HG03280 (cell line): ENCODE data around the gene TDRD5.

ENCODE experiments used
- ATAC-seq: cut with Tn5 transposase; IDR thresholded peaks from one replicate; pipeline ENCODE4 v1.9.1; 2021; ENCODE audit warnings: mild to moderate bottlenecking, moderate library complexity; ENCODE audit not compliant: unreplicated experiment

Gene TDRD5, protein sequence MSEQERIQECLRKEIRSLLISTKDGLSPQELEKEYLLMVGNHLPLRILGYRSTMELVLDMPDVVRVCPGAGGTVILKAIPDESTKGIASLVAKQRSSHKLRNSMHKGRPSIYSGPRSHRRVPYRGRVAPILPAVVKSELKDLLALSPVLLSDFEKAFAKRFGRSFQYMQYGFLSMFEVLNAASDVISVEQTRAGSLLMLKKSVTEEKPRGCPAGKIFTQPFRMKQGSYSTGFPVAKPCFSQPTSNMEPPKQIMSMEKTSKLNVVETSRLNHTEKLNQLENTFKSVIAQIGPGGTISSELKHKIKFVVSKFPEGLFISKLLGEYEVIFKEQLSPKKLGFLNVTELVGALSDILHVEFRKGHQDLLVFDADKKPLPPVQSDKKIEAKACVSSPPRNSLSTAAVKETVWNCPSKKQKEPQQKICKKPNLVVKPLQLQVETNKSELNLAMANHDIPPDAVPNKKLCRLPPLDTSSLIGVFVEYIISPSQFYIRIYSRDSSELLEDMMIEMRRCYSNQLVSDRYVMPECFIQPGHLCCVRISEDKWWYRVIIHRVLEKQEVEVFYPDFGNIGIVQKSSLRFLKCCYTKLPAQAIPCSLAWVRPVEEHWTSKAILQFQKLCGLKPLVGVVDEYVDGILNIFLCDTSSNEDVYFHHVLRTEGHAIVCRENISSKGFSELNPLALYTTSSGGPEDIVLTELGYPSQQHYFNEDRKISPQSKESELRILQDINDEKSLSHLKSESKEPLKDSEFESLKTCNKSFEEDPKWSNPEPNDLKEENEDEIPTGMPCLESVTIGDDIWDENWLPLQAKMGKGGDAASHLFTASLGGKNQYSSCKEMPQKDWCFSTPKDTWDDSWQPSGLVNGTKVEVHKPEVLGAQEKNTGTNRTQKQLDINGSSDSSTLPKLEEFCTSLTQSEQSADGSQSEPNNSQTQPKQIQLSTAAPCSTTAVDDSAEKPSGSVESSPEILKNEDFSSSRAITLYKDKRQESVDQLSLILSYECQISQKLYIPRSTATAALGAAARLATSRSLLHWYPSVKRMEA

DNA sequence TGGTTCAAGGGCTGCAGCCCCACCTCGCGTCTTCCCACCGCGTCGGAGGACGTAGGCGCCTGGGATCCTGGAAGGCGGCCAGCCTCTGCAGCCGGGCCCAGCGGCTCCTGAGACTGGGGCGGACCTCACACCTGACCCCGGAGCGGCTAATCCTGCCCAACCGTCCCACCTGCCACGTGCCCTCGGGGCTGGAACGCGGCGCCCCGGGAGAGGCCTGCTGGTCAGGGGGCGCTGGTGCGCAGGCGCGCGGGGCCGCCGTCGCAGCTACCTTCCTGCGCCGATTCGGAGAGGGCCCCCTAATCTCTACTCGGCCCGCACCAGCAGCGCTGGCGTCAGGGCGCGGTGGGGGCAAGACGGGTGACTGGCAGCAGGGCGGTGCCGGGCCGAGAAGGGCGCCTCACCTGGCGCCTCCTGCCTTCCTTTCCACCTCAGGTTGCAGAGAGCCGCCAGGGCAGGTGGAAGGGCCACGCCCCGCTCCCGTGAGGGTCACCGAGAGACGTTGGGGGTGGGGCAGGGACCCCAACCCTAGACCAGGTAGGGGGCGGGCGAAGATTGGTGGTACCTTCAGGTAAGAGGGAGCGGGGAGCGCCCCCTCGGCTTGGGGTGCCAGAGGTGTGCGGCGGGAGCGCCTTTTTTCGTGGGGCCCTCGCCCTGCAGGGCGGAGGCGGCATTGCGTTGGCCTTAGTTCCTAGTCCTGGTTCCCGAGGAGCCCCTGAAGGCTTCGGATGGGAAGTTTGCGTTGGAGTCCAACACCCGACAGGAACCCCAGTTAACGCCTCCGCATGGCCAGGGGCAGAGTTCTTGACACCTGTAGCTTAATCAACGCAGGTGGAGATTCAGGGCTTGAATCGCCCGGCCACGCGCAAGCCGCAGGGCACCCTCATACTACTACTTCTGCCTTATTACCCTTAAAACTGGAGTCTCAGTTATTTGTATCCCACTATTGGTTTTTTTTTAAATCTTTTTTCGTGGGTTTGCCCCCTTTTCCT is at the start of gene TDRD5:
Gene TDRD5, plus strand, starts transcription at position 241 of the 989 bp plus-strand sequence. CDS start 784 bp downstream, outside the sequence.
- no peak for ATAC-seq

DNA sequence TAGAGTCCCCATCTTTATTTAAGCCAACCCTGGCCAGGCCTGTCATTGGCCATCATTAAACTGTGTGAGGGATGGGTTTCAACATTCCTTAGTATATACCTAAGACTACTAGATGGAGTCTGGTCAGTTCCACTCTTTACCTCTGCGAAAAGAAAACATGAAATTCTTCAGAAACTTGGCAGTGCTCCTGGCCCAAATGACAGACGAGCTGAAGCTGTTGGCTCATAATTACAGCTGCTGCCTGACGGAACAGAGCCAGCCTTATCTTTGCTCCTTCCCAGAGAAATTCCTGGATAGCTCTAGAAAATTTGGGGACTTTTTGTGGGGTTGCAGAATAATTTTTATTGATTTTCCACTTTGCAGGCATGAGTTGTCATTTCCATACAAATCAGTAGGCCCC is 46.3 kb upstream of the TDRD5 start:
- no peak for ATAC-seq

DNA sequence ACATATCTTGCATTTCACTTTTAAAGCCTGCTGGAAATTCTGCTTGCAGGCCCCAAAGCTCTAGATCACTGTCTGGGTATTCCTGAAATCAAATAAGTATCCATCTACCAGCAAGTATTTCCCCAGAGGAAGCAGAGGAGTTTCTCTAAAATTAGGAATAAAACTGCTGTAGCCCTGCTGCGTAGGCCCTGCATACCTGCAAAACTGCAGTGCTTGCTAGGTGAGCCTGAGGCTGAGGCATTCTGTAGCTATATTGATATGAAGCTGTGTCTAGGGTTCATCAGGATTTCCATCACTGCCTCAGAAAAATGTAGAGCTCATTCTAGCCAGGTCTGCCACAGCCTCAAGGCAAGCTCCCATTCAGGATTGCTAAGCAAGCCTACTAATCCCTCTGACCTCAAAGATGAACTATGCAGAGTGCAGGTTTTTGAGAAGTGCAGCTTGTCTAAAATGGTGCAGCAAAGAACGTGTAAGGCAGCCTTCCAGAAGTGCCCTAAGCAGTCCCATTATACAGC is 44.6 kb upstream of the TDRD5 start:
- ATAC-seq: no peak

DNA sequence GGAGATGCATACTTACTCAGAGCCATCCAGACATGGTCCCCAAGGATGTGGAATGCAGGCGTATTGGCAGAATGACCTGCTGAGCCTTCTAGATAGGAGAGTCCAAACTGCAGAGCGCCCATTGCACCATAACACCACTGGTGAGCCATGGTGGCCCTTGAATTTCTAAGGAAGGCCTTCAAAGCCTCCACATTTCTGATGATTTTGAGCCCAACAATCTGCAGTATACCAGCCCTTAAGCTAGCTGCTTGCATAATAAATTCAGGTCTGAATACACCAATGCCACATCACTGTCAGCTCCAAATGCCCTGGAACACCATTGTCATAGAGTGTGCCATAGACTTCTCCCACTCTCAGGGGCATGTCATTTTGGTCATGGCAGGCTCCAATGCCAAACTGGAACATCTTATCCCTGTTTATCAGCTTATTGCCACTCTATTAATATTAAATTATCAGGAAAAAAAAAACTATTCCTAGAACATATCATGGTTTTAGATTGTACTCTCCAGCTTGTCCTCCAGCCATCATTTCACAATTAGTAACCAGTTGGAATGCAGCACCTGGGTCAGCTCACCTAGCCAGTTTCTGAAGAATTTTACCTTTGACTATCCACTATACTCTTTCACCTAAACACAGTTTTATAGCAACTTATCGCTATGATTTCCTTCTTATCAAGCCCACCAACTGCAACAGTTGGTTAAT is 42.8 kb upstream of the TDRD5 start:
- no peak for ATAC-seq

DNA sequence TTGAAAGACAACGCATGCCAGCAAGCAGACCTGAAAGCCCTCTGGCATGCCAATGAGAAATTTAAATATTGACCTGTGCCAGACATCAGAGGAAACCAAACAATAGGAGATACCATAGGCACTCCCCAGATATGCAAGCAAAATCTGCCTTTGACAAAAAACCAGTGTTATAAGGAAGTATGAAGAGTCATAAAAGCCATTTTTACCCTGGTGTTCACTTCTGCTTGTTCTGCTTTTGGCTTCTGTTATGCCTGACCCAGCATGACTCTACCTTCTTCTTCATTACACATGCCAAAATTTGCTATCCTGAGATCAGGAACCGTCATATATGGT is 42.3 kb upstream of the TDRD5 start:
- ATAC-seq: no peak

DNA sequence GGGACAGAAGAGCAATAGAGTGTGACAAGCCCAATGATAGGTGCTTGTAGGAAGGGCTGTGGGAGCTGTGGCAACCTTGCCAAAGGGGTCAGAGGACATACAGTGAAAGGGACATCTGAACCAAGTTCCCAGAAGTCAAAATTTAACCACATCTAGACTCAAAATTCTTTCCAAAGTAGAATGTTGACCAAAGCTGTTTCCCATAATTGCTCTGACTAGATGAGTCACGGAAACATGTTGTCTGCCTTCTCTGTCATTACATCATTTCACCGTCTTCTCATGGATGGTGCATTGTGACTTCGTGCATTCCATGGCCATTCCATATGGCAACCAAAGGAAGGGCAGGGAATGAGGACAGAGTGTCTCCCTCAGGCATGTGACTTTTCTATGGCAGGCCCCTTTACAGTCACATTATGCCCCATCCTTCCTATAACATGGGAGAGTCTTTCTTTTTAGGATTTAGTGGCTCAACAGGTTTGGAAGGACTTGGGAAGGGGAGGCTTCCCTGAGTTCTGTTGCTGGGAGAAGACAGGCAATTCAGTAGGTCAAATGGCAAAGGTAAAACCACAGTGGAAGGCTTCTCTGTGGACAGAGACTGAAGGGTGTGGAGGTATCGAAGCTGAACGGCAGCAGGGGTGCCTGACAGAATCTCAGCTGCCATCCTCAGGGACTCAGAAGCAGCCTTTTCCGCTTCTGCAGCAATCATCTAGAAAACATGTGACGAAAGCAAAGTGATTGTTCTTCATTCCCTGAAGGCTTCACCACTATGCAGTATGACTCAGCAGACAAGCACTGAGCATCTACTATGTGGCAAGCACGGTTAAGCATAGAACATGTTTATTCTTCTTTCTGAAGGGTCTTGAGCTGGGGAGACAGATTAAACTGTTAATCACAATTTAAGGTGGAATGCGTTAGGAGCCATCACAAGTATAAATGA is 40.6 kb upstream of the TDRD5 start:
- no peak for ATAC-seq

DNA sequence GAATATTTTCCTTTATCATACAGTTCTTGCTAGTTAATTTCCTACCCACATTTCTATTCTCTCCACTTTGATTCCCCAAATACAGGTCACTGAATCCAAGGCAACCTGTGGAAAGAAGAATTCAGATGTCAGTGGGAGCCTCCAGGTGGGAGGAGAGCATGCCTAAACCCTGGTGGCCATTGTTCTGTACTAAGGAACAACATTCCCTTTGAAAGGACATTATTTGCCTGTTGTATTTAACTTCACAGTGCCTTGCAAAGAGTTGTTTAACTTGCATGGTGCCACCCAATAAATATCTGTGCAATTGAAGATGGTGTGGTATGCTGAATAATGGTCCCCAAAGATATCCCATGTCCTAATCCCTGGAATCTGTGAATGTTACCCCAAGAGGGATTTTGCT is 37.2 kb upstream of the TDRD5 start:
- ATAC-seq: no peak

DNA sequence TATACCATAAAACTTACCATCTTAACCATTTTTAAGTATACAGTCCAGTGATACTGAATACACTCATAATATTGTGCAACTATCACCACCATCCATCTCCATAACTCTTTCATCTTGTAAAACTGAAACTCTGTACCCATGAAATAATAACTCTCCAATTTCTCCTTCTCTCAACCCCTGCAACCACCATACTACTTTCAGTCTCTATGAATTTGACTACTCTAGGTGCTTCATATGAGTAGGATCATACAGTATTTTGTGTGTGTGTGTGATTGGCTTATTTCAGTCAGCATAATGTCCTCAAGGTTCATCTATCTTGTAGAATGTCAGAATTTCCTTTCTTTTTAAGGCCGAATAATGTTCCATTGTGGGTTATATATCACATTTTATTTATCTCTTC is 33.6 kb upstream of the TDRD5 start:
- ATAC-seq: no peak

DNA sequence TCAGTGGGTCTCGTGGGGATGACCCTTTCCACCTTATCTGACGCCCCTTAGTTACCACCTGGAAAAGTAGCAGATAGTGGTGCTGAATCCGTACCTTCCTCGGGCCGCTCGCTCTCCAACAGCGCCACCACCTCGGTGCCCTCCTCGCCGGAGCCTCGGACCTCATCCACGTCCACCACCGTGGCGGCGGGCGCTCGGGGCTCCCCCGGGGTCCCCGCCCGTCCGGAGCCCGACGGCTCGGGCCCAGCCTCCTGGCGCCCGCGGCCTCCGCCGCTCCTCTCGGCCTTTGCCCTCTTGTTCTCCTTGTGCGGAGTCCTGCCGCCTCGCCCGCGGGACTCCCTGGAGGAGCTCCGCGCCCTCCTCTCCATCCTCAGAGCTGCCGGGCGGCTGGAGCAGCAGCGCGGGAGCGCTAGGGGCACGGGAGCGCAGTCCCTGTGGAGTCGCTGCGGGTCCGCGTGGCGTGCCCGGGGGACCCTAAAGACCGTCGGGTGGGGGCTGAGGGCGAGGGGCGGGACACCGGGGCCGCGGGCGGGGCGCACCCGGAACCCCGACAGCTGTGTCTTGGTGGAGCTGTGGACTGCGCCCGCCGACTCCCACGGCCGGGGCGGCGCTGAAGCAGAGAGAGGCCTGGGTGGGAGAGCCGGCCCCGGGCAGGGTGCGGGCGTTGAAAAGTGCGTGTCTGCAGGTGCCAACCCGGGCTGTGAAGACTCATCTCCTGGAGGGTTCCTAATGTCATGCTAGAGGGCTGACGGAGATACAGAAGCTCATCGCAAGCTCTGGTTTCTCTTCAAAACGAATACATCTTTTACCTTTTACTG is 15.9 kb upstream of the TDRD5 start, which contains the start of gene NPHS2:
Gene NPHS2, minus strand, starts transcription at position 452 of the 818 bp plus-strand sequence. Its CDS starts 84 bp downstream, at position 368.
- ATAC-seq: no peak

DNA sequence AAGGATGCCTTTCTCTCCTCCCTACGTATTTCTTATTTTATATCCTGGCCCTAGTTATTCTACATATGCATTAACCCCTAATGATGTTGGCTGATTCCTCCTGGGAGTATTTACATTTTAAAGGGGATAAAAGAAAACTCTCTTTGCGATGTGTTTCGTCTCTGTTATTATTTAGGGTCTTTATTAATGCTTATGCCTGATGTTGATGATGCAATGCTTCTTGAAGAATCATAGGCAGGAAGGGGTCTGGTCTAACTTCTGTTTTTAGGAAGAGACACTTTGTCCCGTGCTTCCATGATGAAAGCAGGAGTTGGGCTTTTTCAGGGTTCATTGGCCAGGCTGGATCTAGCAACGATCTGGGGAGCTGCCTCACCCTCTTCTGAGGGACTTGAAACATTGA is 15.1 kb upstream of the TDRD5 start:
- no peak for ATAC-seq

DNA sequence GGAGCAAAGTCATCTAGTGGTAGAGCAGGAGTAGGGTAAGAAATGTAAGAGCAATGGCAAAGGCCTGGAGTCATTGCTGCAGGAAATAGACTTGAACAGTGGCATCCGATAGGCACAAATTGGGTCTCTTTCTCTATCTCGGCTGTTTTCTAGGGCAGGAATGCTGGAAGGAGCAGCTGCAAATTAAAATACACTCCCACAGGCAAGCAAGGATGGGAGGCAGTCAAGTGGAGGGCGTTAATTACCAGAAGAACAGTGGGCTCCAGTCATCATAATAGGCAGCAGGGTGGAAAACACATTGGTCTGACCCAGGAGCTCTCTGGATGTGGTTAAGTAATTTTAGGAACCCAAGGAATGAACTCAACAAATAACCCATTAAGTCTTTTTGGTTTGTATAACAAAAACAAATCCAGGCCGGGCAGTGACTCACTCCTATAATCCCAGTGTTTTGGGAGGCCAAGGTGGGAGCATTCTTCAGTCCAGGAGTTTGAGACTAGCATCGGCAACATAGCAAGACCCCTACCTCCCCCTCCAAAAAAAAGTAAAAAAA is 7.8 kb upstream of the TDRD5 start:
- no peak for ATAC-seq

DNA sequence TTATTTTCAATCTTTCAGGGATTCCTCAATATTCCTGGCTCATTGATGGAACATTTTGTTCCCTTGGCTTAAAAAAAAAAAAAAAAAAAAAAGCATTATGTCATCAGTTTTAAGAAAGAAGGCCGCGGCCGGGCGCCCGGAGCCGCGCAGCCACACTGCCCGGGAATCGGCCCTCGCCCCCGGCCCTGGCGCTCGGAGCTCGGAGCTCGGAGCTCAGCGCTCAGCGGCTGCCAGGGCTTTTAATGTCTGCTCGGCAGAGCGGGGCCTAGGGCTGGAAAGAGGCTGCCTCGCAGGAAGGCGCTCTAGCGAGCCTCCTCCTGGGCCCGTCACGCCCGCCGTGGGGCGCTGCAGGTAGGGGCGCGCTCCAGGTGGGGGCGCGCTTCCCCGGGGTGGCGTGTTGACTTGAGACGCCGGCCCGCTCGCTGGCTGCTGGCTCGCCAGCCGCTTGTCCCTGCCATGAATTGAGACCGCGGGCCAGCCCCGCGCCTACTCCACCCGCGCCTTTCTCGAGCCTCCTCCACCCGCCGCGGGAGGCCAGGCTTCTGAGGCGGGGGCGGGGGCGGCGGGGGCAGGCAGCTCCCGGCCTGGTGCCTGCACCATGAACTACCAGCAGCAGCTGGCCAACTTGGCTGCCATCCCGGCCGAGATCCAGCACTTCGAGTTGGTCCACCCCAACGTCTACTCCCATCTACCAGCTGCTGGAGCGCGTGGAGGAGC is 5.4 kb upstream of the TDRD5 start:
- ATAC-seq: no peak

DNA sequence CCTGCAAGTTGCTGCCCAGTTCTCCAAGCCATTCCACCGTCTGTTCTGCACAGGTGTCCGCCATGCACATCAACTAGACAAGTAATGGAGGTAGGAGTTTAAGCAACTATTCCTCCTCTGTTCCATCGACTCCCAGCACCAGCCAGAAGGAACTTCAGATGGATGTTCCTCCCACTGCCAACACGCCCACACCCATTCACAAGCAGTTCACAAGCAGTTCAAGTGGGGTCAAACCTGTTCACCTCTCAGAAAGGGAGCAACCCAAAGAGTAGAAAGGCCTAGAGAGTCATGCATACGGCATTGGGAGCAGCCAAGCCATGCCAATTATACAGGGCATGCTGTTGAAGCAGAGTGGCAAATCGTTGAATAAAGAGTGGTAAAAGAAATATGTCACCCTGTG is 4.3 kb upstream of the TDRD5 start:
- ATAC-seq: no peak

DNA sequence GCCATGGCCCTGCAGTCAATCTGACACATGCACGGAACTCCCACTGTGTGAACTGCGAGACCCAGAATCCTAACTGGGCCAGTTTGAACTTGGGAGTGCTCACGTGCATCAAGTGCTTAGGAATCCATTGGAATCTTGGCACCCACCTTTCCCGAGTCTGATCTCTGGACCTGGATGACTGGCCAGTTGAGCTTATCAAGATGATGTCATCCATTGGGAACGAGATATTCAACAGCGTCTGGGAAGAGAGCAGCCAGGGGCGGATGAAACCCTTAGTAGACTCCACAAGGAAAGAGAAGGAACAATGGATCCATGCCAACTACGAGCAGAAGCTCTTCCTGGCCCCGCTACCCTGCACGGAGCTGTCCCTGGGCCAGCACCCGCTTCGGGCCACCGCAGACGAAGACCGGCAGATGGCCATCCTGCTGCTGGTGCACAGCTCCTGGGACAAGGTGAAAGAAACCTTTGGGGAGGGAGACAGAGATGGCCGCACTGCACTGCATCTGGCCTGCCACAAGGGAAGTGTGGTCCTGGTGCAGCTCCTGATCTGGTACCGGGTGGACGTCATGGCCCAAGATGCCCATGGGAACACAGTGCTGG is 3.1 kb upstream of the TDRD5 start:
- no peak for ATAC-seq

DNA sequence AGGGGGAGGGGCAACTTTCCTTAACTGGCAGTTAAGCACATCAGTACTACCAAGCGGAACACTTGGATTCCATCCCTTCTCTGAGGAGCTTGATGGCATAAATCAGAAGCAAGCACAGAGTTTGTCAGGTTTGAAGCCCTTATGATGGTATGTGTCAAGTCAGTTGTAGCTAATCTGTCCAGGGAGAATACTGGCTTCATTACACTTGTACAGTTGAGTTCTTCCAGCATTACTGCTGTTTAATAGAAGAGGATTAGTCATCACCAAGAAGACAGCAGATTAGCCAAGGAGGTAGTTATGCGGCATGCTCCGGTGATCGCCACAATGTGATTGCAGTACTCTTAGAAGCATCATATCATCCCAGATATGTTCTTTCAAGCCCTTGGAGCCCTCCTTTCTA is 2.1 kb upstream of the TDRD5 start:
- ATAC-seq: no peak

DNA sequence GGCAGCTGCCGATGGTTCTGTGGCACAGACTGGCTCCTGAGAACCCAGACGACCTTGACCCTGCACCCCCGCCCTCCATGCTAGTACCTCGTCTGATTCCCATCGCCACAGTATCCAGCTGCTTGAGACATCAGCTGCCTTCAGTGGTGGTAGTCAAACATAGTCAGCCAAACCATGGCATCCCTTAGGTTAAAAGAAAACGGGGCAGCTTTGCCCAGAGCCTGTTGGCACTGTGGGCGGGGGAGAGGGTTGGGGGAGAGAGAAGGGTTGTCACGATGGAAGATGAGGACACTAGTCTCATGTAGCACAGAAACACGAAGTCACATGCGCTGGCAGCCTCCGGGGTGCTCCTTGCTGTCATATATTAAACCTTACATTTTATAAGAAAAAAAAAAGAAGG is 961 bp upstream of the TDRD5 start:
- ATAC-seq: no peak

DNA sequence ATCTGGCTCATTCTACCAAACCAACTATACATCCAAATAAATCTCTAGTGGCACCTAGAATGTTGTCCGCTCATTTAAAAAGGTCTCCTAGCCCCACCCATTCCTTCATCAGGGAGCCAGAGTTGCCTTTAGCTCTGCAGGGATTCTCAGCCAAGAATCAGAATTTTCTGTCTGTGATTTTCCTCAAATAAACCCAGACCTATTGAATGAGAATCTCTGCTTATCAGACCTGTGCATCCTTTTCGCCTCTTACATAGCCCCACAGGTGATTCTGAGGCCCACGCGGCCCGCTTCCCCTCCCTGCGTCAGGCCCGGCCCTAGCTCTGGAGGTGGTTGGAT is 410 bp upstream of the TDRD5 start:
- no peak for ATAC-seq
